NCI-H2227 (cell line): ENCODE results near the gene LYRM4.
"Not testable (repeated sequence)": the region's sequence is repeated elsewhere in the genome, so short reads cannot be mapped to it uniquely, and the experiment has no call there.

Source experiments
- DNase-seq: peaks from one replicate; lab custom pipeline; 2025; ENCODE audit not compliant: unreplicated experiment; lab: John Stamatoyannopoulos, UW

LYRM4 gene

GRCh38 chr6:5123296-5124143 is 137.2 kb downstream of the LYRM4 start:
- no peak for DNase-seq

GRCh38 chr6:5122504-5123112 is 138.1 kb downstream of the LYRM4 start:
- DNase-seq = no peak

GRCh38 chr6:5121956-5122355 is 138.8 kb downstream of the LYRM4 start:
- no peak for DNase-seq

GRCh38 chr6:5121479-5121878 is 139.3 kb downstream of the LYRM4 start:
- DNase-seq = no peak

- not testable (repeated sequence) for DNase-seq
Measured at GRCh38 chr6:5120543-5120942, 140.2 kb downstream of the LYRM4 start.

- no peak for DNase-seq
Measured at GRCh38 chr6:5120011-5120410, 140.7 kb downstream of the LYRM4 start.

GRCh38 chr6:5119090-5119951 is 141.4 kb downstream of the LYRM4 start:
- no peak for DNase-seq

GRCh38 chr6:5116243-5116991 is 144.3 kb downstream of the LYRM4 start:
- no peak for DNase-seq

GRCh38 chr6:5115168-5115567 is 145.6 kb downstream of the LYRM4 start:
- DNase-seq = no peak

- no peak for DNase-seq
Measured at GRCh38 chr6:5113096-5113495, 147.7 kb downstream of the LYRM4 start.

- no peak for DNase-seq
Measured at GRCh38 chr6:5112066-5112799, 148.5 kb downstream of the LYRM4 start.

- no peak for DNase-seq
Measured at GRCh38 chr6:5111626-5112025, 149.1 kb downstream of the LYRM4 start.

GRCh38 chr6:5110246-5110645 is 150.5 kb downstream of the LYRM4 start:
- DNase-seq = no peak

GRCh38 chr6:5109436-5109835 is 151.3 kb downstream of the LYRM4 start:
- no peak for DNase-seq

GRCh38 chr6:5108536-5109150 is 152.1 kb downstream of the LYRM4 start:
- DNase-seq = no peak

GRCh38 chr6:5108068-5108467 is 152.7 kb downstream of the LYRM4 start:
- no peak for DNase-seq

GRCh38 chr6:5107341-5107740 is 153.4 kb downstream of the LYRM4 start:
- DNase-seq = no peak

GRCh38 chr6:5105146-5105545 is 155.6 kb downstream of the LYRM4 start:
- no peak for DNase-seq

- DNase-seq = no peak
Measured at GRCh38 chr6:5104667-5105066, 156.1 kb downstream of the LYRM4 start.

GRCh38 chr6:5103250-5103649 is 157.5 kb downstream of the LYRM4 start:
- DNase-seq = no peak
